Dedifferentiated amniotic fluid mesenchymal stem cell (primary cell): ENCODE data around the gene IL18BP.

ENCODE experiments used
- DNase-seq: peaks from one replicate; pipeline ENCODE4 v3.0.0-alpha.2; 2016; ENCODE audit errors: extremely low spot score

IL18BP gene

GRCh38 chr11:71998649-71999310 is at the start of gene IL18BP:
TSS of gene IL18BP (plus strand) at chr11:71998909. CDS start at chr11:71999985, 1,076 bp downstream.
- DNase-seq = no peak

GRCh38 chr11:71949034-71949433 is 49.7 kb upstream of the IL18BP start:
- no peak for DNase-seq

GRCh38 chr11:71951741-71952310 is 46.9 kb upstream of the IL18BP start:
- DNase-seq = no peak

- DNase-seq = no peak
Measured at GRCh38 chr11:71955898-71956456, 42.7 kb upstream of the IL18BP start.

- DNase-seq = peak; percentile 41
Measured at GRCh38 chr11:71962428-71963038, 36.2 kb upstream of the IL18BP start.

- DNase-seq = no peak
Measured at GRCh38 chr11:71963468-71963867, 35.2 kb upstream of the IL18BP start.

GRCh38 chr11:71964641-71965040 is 34.1 kb upstream of the IL18BP start:
- no peak for DNase-seq

GRCh38 chr11:71971680-71972079 is 27.0 kb upstream of the IL18BP start:
- no peak for DNase-seq

GRCh38 chr11:71976551-71976950 is 22.2 kb upstream of the IL18BP start:
- no peak for DNase-seq

GRCh38 chr11:71977090-71977489 is 21.6 kb upstream of the IL18BP start:
- no peak for DNase-seq

- peak; percentile 60 for DNase-seq
Measured at GRCh38 chr11:71977743-71978418, 20.8 kb upstream of the IL18BP start.

GRCh38 chr11:71979094-71979493 is 19.6 kb upstream of the IL18BP start:
- DNase-seq = no peak

- no peak for DNase-seq
Measured at GRCh38 chr11:71979602-71980001, 19.1 kb upstream of the IL18BP start.

GRCh38 chr11:71986131-71986530 is 12.6 kb upstream of the IL18BP start:
- no peak for DNase-seq

GRCh38 chr11:71987521-71987920 is 11.2 kb upstream of the IL18BP start:
- DNase-seq = no peak

GRCh38 chr11:71988050-71988449 is 10.7 kb upstream of the IL18BP start:
- peak; percentile 77 for DNase-seq

GRCh38 chr11:71990701-71991100 is 8.0 kb upstream of the IL18BP start:
- DNase-seq = no peak

GRCh38 chr11:71991494-71991893 is 7.2 kb upstream of the IL18BP start:
- DNase-seq = no peak

GRCh38 chr11:71992136-71992730 is 6.5 kb upstream of the IL18BP start:
- DNase-seq = no peak

- DNase-seq = no peak
Measured at GRCh38 chr11:71994786-71995185, 3.9 kb upstream of the IL18BP start.

GRCh38 chr11:71995726-71996291 is 2.9 kb upstream of the IL18BP start:
- no peak for DNase-seq

- no peak for DNase-seq
Measured at GRCh38 chr11:71996517-71996916, 2.2 kb upstream of the IL18BP start.
